PC-3 (cell line): Measurements from ENCODE around the gene ZNF524.

ENCODE experiments used
- EZH2 ChIP-seq: fragments of 300-600 bp; sonication (generic); IDR thresholded peaks from one replicate; pipeline ENCODE4 v1.6.1; 2017; ENCODE audit warnings: antibody characterized with exemption, mild to moderate bottlenecking, low read length; ENCODE audit not compliant: unreplicated experiment
- TF ChIP-seq, protein P1 (sequence below): fragments of 300-600 bp; sonication (generic); conservative IDR thresholded peaks from 2 replicates; pipeline ENCODE4 v1.5.1; 2017; ENCODE audit warnings: antibody characterized with exemption, low read depth, mild to moderate bottlenecking, low read length

DNA sequence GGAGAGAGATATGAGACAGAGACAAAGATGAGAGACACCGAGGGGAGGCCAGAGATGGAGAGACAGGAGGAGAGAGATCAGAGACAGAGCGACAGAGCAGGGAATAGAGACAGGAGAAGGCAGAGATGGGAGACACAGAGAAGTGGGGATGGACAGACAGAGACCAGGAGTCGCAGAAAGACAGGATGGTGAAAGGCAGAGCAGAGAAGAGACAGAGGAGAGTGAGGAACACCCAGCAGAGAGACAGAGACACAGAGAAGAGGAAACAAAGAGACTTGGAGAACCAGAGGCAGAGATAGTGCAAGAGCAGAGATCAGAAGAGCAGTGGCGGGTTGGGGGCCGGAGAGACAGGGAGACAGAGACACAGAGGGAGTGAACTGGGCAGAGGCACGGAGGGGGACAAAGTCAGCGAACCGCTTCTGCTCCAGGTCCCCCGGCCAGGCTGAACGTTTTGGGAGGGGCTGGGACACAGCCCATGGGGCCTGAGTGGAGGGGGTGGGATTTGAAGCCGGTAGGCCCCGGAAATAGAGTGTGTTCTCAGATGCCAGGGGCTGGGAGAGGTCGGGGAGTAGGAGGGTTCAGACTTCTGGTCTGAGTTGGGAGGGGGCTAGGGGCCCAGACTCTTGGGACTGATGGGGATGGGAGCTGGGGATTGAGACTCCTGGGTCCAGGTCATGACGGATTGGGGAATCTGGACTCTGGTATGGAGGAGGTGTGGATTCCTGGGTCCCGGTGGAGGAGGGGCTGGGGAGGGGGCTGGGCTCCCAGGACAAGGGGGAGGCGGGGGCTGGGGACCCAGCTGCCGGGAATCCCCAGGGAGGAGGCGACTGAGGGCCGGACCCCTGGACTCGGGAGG, 20.1 kb upstream of the ZNF524 start:
- no peak for TF ChIP-seq EZH2
- TF ChIP-seq, protein P1, sequence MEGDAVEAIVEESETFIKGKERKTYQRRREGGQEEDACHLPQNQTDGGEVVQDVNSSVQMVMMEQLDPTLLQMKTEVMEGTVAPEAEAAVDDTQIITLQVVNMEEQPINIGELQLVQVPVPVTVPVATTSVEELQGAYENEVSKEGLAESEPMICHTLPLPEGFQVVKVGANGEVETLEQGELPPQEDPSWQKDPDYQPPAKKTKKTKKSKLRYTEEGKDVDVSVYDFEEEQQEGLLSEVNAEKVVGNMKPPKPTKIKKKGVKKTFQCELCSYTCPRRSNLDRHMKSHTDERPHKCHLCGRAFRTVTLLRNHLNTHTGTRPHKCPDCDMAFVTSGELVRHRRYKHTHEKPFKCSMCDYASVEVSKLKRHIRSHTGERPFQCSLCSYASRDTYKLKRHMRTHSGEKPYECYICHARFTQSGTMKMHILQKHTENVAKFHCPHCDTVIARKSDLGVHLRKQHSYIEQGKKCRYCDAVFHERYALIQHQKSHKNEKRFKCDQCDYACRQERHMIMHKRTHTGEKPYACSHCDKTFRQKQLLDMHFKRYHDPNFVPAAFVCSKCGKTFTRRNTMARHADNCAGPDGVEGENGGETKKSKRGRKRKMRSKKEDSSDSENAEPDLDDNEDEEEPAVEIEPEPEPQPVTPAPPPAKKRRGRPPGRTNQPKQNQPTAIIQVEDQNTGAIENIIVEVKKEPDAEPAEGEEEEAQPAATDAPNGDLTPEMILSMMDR: no peak
